ENCODE results near the gene STEEP1.
"Not testable (repeated sequence)": the region's sequence is repeated elsewhere in the genome, so short reads cannot be mapped to it uniquely, and the experiment has no call there.

The STEEP1 gene

DNA sequence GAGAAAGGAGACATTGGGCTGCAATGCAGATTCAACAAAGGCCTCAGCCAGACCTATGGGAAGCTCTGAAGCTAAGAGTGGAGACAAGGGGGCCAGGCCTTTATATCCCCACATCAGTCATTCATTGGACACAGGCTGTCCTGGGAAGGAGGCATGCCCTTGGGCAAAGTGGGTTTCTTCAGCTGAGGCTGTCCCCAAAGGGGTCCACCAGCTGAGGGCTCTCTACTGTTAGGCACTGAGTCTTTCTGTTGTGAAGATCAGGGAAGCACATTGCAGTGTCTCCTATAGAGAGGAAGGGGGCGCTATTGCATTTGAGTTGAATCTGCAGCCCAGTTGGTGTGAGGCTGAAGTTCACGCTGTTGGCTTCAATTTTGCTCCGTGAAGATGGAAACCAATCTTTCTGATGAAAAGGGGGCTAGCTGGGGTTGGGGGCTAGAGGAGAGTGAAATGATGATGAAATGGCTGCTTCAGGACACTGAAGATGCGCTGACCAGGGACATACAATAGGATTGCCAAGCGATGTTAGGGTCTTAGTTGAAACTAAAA lies 49.0 kb downstream of the STEEP1 start:
- peak; percentile 11 to 16 for DNase-seq (ENCODE audit: low spot score in 2 of 2)
- Mint-ChIP-seq H3K4me1 (peaks cover 5% of the 10 kb centered on the region), H3K9me3 (no peaks in the 10 kb centered on the region), H3K36me3 (ENCODE audit: insufficient read depth) (peaks cover 4% of the 10 kb centered on the region), H3K4me3 (no peak overlapping the region), H3K27me3 (no peaks in the 10 kb centered on the region), H3K27ac (ENCODE audit: low read depth) (peak overlapping the region; percentile 26)
- ATAC-seq (replicated peaks; ENCODE audit: extremely low read depth, poor library complexity, severe bottlenecking): no peak

DNA sequence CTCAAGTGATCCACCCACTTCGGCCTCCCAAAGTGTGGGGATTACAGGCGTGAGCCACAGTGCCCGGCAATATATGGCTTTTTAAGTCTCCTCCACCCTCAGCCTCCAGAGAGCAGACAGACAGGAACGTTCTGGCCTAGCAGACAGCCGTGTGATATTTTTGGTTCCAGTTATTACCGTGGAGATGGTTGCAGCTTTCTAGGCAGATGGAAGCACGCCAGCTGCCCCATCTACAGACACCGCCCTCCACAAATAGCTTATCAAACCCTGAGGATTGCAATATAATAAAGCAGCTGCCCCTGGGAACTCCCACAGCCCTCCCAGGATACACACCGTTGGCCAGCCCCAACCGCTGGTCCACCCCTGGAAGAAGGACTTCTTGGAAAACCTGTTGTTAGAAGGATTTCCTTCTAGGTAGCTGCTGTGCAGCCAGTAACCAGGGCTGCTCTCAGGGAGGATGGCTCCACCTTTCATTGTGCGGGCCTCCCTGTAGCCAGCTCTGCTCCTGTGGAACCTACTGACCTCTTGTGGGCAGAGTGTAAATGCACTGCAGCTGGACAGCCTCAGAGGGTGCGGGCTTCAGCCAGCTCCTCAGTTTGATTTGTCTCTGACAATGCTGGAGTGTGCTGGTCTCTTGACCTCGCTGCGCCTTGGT lies 52.9 kb downstream of the STEEP1 start:
- DNase-seq (ENCODE audit: low spot score in 2 of 2): no peak
- Mint-ChIP-seq H3K27ac (ENCODE audit: low read depth) (no peak overlapping the region), H3K4me1 (peaks cover 5% of the 10 kb centered on the region), H3K9me3 (no peaks in the 10 kb centered on the region), H3K36me3 (ENCODE audit: insufficient read depth) (no peaks in the 10 kb centered on the region), H3K4me3 (no peak overlapping the region), H3K27me3 (no peaks in the 10 kb centered on the region)
- ATAC-seq (replicated peaks; ENCODE audit: extremely low read depth, poor library complexity, severe bottlenecking): no peak

DNA sequence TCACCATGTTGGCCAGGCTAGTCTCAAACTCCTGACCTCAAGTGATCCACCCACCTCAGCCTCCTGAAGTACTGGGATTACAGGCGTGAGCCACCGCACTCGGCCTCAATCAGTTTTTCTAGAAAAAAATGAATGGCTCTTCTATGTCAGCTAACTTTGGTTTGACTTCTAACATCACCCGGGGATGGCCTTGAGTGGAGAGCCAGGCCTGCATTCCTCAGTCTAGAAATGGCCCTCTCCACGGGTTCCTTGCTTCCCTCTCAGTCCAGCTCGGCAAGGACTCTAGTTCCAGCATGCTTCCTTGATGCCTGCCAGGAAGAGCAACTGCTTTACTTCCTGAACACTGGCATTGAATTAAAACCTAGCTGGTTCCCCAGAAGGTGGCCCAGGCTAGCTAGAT lies 58.0 kb downstream of the STEEP1 start:
- DNase-seq (ENCODE audit: low spot score in 2 of 2) (no peak), ATAC-seq (replicated peaks; ENCODE audit: extremely low read depth, poor library complexity, severe bottlenecking) (no peak)
- H3K27ac Mint-ChIP-seq (ENCODE audit: low read depth): no peak overlapping the region

GRCh38 chrX:119505945-119506344 lies 59.3 kb downstream of the STEEP1 start:
- Mint-ChIP-seq H3K4me1 (peaks cover 5% of the 10 kb centered on the region), H3K4me3 (no peak overlapping the region), H3K36me3 (ENCODE audit: insufficient read depth) (peaks cover 2% of the 10 kb centered on the region), H3K27ac (ENCODE audit: low read depth) (no peak overlapping the region), H3K27me3 (no peaks in the 10 kb centered on the region), H3K9me3 (no peaks in the 10 kb centered on the region)
- ATAC-seq (replicated peaks; ENCODE audit: extremely low read depth, poor library complexity, severe bottlenecking) (no peak), DNase-seq (ENCODE audit: low spot score in 2 of 2) (no peak)

More for the DNA sequence above, 58.0 kb downstream of the STEEP1 start:
- H3K4me3 Mint-ChIP-seq: no peak overlapping the region
- peaks cover 2% of the 10 kb centered on the region for H3K36me3 Mint-ChIP-seq (ENCODE audit: insufficient read depth)
- H3K4me1 Mint-ChIP-seq: no peaks in the 10 kb centered on the region
- H3K9me3 Mint-ChIP-seq: no peaks in the 10 kb centered on the region
- H3K27me3 Mint-ChIP-seq: no peaks in the 10 kb centered on the region

DNA sequence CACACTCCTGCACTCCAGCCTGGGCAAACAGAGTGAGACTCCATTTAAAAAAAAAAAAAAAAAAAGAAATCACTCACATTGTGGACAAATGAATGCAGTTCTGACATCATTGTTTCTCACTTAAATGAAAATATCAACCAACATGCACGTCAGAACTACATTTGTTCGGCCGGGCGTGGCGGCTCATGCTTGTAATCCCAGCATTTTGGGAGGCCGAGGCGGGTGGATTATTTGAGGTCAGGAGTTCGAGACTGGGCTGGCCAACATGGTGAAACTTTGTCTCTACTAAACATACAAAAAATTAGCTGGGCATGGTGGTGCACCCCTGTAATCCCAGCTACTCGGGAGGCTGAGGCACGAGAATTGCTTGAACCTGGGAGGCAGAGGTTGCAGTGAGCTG lies 60.1 kb downstream of the STEEP1 start:
- H3K36me3 Mint-ChIP-seq (ENCODE audit: insufficient read depth); H3K9me3 Mint-ChIP-seq; H3K4me3 Mint-ChIP-seq; H3K27me3 Mint-ChIP-seq; ATAC-seq (replicated peaks; ENCODE audit: extremely low read depth, poor library complexity, severe bottlenecking); DNase-seq (ENCODE audit: low spot score in 2 of 2); H3K27ac Mint-ChIP-seq (ENCODE audit: low read depth); H3K4me1 Mint-ChIP-seq: not testable (repeated sequence)

GRCh38 chrX:119503484-119503861 lies 61.7 kb downstream of the STEEP1 start:
- DNase-seq (ENCODE audit: low spot score in 2 of 2) (no peak), ATAC-seq (replicated peaks; ENCODE audit: extremely low read depth, poor library complexity, severe bottlenecking) (no peak)
- no peak overlapping the region for H3K4me3 Mint-ChIP-seq
- no peaks in the 10 kb centered on the region for H3K27me3 Mint-ChIP-seq
- peaks cover 2% of the 10 kb centered on the region for H3K36me3 Mint-ChIP-seq (ENCODE audit: insufficient read depth)
- H3K4me1 Mint-ChIP-seq: peaks cover 5% of the 10 kb centered on the region
- H3K9me3 Mint-ChIP-seq: no peaks in the 10 kb centered on the region
- H3K27ac Mint-ChIP-seq (ENCODE audit: low read depth): no peak overlapping the region

- no peak overlapping the region for H3K4me3 Mint-ChIP-seq
- no peak overlapping the region for H3K27ac Mint-ChIP-seq (ENCODE audit: low read depth)
- ATAC-seq (replicated peaks; ENCODE audit: extremely low read depth, poor library complexity, severe bottlenecking) (no peak), DNase-seq (ENCODE audit: low spot score in 2 of 2) (no peak)
- H3K27me3 Mint-ChIP-seq: no peaks in the 10 kb centered on the region
- H3K9me3 Mint-ChIP-seq: no peaks in the 10 kb centered on the region
- peaks cover 5% of the 10 kb centered on the region for H3K4me1 Mint-ChIP-seq
- H3K36me3 Mint-ChIP-seq (ENCODE audit: insufficient read depth): peaks cover 2% of the 10 kb centered on the region
These were observed 62.3 kb downstream of the STEEP1 start for GRCh38 chrX:119502727-119503483.

GRCh38 chrX:119501511-119502148 lies 63.6 kb downstream of the STEEP1 start:
- no peaks in the 10 kb centered on the region for H3K27me3 Mint-ChIP-seq
- ATAC-seq (replicated peaks; ENCODE audit: extremely low read depth, poor library complexity, severe bottlenecking) (no peak), DNase-seq (ENCODE audit: low spot score in 2 of 2) (no peak)
- H3K4me1 Mint-ChIP-seq: peaks cover 5% of the 10 kb centered on the region
- no peaks in the 10 kb centered on the region for H3K9me3 Mint-ChIP-seq
- no peak overlapping the region for H3K4me3 Mint-ChIP-seq
- peaks cover 2% of the 10 kb centered on the region for H3K36me3 Mint-ChIP-seq (ENCODE audit: insufficient read depth)
- no peak overlapping the region for H3K27ac Mint-ChIP-seq (ENCODE audit: low read depth)

GRCh38 chrX:119500061-119500800 lies 65.0 kb downstream of the STEEP1 start:
- H3K36me3 Mint-ChIP-seq (ENCODE audit: insufficient read depth): peaks cover 2% of the 10 kb centered on the region
- no peaks in the 10 kb centered on the region for H3K27me3 Mint-ChIP-seq
- no peak for DNase-seq (ENCODE audit: low spot score in 2 of 2)
- H3K27ac Mint-ChIP-seq (ENCODE audit: low read depth): no peak overlapping the region
- no peaks in the 10 kb centered on the region for H3K9me3 Mint-ChIP-seq
- no peak overlapping the region for H3K4me3 Mint-ChIP-seq
- no peak for ATAC-seq (replicated peaks; ENCODE audit: extremely low read depth, poor library complexity, severe bottlenecking)
- H3K4me1 Mint-ChIP-seq: peaks cover 5% of the 10 kb centered on the region

- H3K27ac Mint-ChIP-seq (ENCODE audit: low read depth): no peak overlapping the region
- H3K4me3 Mint-ChIP-seq: no peak overlapping the region
- H3K36me3 Mint-ChIP-seq (ENCODE audit: insufficient read depth): no peaks in the 10 kb centered on the region
- H3K9me3 Mint-ChIP-seq: no peaks in the 10 kb centered on the region
- peaks cover 5% of the 10 kb centered on the region for H3K4me1 Mint-ChIP-seq
- ATAC-seq (replicated peaks; ENCODE audit: extremely low read depth, poor library complexity, severe bottlenecking) (no peak), DNase-seq (ENCODE audit: low spot score in 2 of 2) (no peak)
- no peaks in the 10 kb centered on the region for H3K27me3 Mint-ChIP-seq
These were observed 68.0 kb downstream of the STEEP1 start for GRCh38 chrX:119497185-119497584.

GRCh38 chrX:119495734-119496726 lies 69.2 kb downstream of the STEEP1 start:
- Mint-ChIP-seq H3K4me1 (no peaks in the 10 kb centered on the region), H3K36me3 (ENCODE audit: insufficient read depth) (no peaks in the 10 kb centered on the region), H3K4me3 (no peak overlapping the region), H3K9me3 (no peaks in the 10 kb centered on the region), H3K27me3 (no peaks in the 10 kb centered on the region), H3K27ac (ENCODE audit: low read depth) (no peak overlapping the region)
- DNase-seq (ENCODE audit: low spot score in 2 of 2) (no peak), ATAC-seq (replicated peaks; ENCODE audit: extremely low read depth, poor library complexity, severe bottlenecking) (no peak)

Data from central memory CD8-positive, alpha-beta T cell (primary cell).